ENCODE results near the gene PLXNB2. TPM values are rescaled to one million over a fixed set of nuclear protein-coding genes. Genes with fewer than 3 reads are reported as not detected.

PLXNB2 gene
- polyA plus RNA-seq, 1 donor from 2014 or later: 38.6 TPM

GRCh38 chr22:50303848-50304527 lies 3.5 kb downstream of the PLXNB2 start:
- no peak overlapping the region for H3K27ac ChIP-seq (ENCODE audit: low read length)
- H3K27me3 ChIP-seq (ENCODE audit: insufficient read depth, low read depth, low read length): no peaks in the 10 kb centered on the region
- H3K4me3 ChIP-seq (ENCODE audit: low read length): peak overlapping the region; percentile 10
- H4K20me1 ChIP-seq (ENCODE audit: insufficient read depth): peaks cover 6% of the 10 kb centered on the region
- no peaks in the 10 kb centered on the region for H3K9me3 ChIP-seq (ENCODE audit: low read length)
- no peaks in the 10 kb centered on the region for H3K36me3 ChIP-seq (ENCODE audit: insufficient read depth, low read length)
- no peaks in the 10 kb centered on the region for H3F3A ChIP-seq (ENCODE audit: insufficient read depth, low read length, poor library complexity, severe bottlenecking)
- peak overlapping the region; percentile 9 for H3K9ac ChIP-seq (ENCODE audit: low read length)
- peaks cover 62% of the 10 kb centered on the region for H3K79me2 ChIP-seq (replicated peaks; ENCODE audit: insufficient read depth, low read length)
- no peak overlapping the region for H3K4me2 ChIP-seq (ENCODE audit: low read length)
- H2AFZ ChIP-seq (ENCODE audit: low read depth, low read length): no peak overlapping the region
- TF ChIP-seq CTCF (IDR thresholded peaks at IDR 0.05; ENCODE audit: poor library complexity, severe bottlenecking) (no peak), EP300 (conservative IDR thresholded peaks at IDR 0.05; ENCODE audit: poor library complexity, severe bottlenecking) (no peak), TAF1 (IDR thresholded peaks at IDR 0.05; ENCODE audit: low read depth) (no peak), RAD21 (conservative IDR thresholded peaks at IDR 0.05) (no peak), REST (IDR thresholded peaks at IDR 0.05; ENCODE audit: borderline replicate concordance) (no peak), MXI1 (conservative IDR thresholded peaks at IDR 0.05; ENCODE audit: poor library complexity, severe bottlenecking) (no peak), POLR2AphosphoS5 (IDR thresholded peaks at IDR 0.05) (no peak), EZH2 (IDR thresholded peaks at IDR 0.05; ENCODE audit: borderline replicate concordance, insufficient read depth, low read length, poor library complexity, severe bottlenecking) (no peak), SMC3 (conservative IDR thresholded peaks at IDR 0.05; ENCODE audit: poor library complexity) (no peak)
- H3K9me2 ChIP-seq (ENCODE audit: insufficient read depth, low read length): no peaks in the 10 kb centered on the region

GRCh38 chr22:50303515-50303847 lies 4.0 kb downstream of the PLXNB2 start:
- H3K27me3 ChIP-seq (ENCODE audit: insufficient read depth, low read depth, low read length): no peaks in the 10 kb centered on the region
- H3K27ac ChIP-seq (ENCODE audit: low read length): no peak overlapping the region
- H3K4me2 ChIP-seq (ENCODE audit: low read length): no peak overlapping the region
- TF ChIP-seq SMC3 (conservative IDR thresholded peaks at IDR 0.05; ENCODE audit: poor library complexity): no peak
- TF ChIP-seq TAF1 (IDR thresholded peaks at IDR 0.05; ENCODE audit: low read depth): no peak
- TF ChIP-seq CTCF (IDR thresholded peaks at IDR 0.05; ENCODE audit: poor library complexity, severe bottlenecking): no peak
- TF ChIP-seq RAD21 (conservative IDR thresholded peaks at IDR 0.05): no peak
- no peak for TF ChIP-seq POLR2AphosphoS5 (IDR thresholded peaks at IDR 0.05)
- TF ChIP-seq EP300 (conservative IDR thresholded peaks at IDR 0.05; ENCODE audit: poor library complexity, severe bottlenecking): no peak
- TF ChIP-seq MXI1 (conservative IDR thresholded peaks at IDR 0.05; ENCODE audit: poor library complexity, severe bottlenecking): no peak
- peaks cover 6% of the 10 kb centered on the region for H4K20me1 ChIP-seq (ENCODE audit: insufficient read depth)
- H3K9me2 ChIP-seq (ENCODE audit: insufficient read depth, low read length): no peaks in the 10 kb centered on the region
- H3K79me2 ChIP-seq (replicated peaks; ENCODE audit: insufficient read depth, low read length): peaks cover 67% of the 10 kb centered on the region
- no peak overlapping the region for H3K9ac ChIP-seq (ENCODE audit: low read length)
- H2AFZ ChIP-seq (ENCODE audit: low read depth, low read length): no peak overlapping the region
- no peak overlapping the region for H3K4me3 ChIP-seq (ENCODE audit: low read length)
- H3K36me3 ChIP-seq (ENCODE audit: insufficient read depth, low read length): no peaks in the 10 kb centered on the region
- no peaks in the 10 kb centered on the region for H3F3A ChIP-seq (ENCODE audit: insufficient read depth, low read length, poor library complexity, severe bottlenecking)
- no peaks in the 10 kb centered on the region for H3K9me3 ChIP-seq (ENCODE audit: low read length)

Measured in neural cell (in vitro differentiated cells).